ENCODE measurements around the gene RAPGEF4. TPM values are rescaled to one million over a fixed set of nuclear protein-coding genes. Genes with fewer than 3 reads are reported as not detected.

The RAPGEF4 gene
- total and polyA plus RNA-seq, 9 of the 15 experiments (the other 6 are each of a cell fraction or from before 2014, with no cell fraction given) = 0.04 to 0.33 (median 0.13) TPM; not detected in 6

DNA sequence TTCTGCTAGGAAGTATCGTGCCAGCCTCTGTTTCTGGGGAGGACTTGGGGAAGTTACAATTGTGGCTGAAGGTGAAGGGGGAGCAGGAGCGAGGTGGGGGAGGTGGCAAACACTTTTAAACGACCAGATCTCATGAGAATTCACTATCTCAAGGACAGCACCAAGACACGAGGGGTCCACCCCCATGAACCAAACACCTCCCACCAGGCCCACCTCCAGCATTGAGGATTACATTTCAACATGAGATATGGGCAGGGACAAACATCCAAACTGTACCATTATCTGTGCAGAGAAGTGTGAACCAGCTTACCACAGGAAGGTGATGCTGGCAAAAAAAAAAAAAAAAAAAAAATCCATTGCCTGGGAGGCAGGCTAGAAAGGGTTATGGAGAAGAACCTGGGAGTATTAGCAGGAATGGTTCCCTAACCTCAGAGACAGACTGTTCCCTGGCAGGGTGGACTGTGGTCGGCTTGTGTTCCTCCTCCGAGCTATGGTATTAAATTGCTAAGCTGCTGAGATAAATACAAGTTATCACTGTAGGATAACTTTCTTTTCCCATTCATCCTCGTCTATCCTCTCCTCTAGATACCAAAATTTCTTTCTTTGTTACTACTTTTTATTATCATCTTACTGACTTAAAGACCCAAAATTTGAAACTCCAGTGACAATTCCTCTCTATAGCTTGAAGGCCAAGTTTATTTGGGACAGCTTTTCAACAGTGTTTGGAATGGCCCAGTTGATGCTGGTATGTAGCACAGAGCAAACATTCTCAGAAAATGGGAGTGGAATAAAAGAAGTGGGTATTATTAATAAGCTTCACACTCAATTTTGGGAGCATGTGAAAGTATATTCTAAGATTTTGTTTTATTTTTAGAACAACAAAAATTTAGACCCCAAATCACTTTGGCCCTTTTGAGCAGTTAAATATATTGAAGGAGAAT is 266.3 kb downstream of the RAPGEF4 start:
- 2% methylated on average over 7 of the region's 7 CpGs for WGBS (ENCODE audit: insufficient coverage, low coverage, missing lambda C conversion rate)
- Histone ChIP-seq H3K9me1 (ENCODE audit: control insufficient read depth, insufficient read depth, low read length) (no peaks in the 10 kb centered on the region), H4K20me1 (replicated peaks; ENCODE audit: control insufficient read depth, insufficient read depth, low read length) (no peaks in the 10 kb centered on the region), H3K79me2 (ENCODE audit: control insufficient read depth, insufficient read depth, low read length) (no peaks in the 10 kb centered on the region), H3K4me3 (no peak overlapping the region), H2AFZ (ENCODE audit: low read depth, low read length) (no peak overlapping the region), H3K4me2 (ENCODE audit: insufficient read depth, low read length) (no peak overlapping the region), H3K27me3 (ENCODE audit: control insufficient read depth in 2 of 2, insufficient read depth in 2 of 2, low read length in 2 of 2) (peaks cover 0 to 2% of the 10 kb centered on the region in 2 experiments; a peak in 3 of 5 replicates), H3K27ac (ENCODE audit: extremely low read depth, low read depth, low read length) (no peak overlapping the region), H3K9ac (ENCODE audit: insufficient read depth in 1 of 2, low read depth in 2 of 2, low read length in 2 of 2) (no peak overlapping the region), H3K9me3 (replicated peaks; ENCODE audit: control insufficient read depth, insufficient read depth, low read depth, low read length) (no peaks in the 10 kb centered on the region), H3K4me1 (replicated peaks in 1 of 2; ENCODE audit: control insufficient read depth in 2 of 2, insufficient read depth in 2 of 2, low read length in 2 of 2) (no peaks in the 10 kb centered on the region), H3K36me3 (ENCODE audit: control insufficient read depth, insufficient read depth, low read length) (no peaks in the 10 kb centered on the region)
- POLR2A ChIA-PET = interaction anchor here (1.0 kb wide), 1 partner anchor 16 kb away, joined by 3 read pairs; no protein-coding TSS in a partner anchor
- DNase-seq (ENCODE audit: extremely low read depth in 1 of 4, low spot score in 3 of 4) (no peak), FAIRE-seq (no peak), ATAC-seq (no peak)
- TF ChIP-seq SIX5 (IDR thresholded peaks at IDR 0.05; ENCODE audit: borderline replicate concordance in 1 of 2, insufficient read depth in 1 of 2, low read depth in 1 of 2, low read length in 2 of 2) (no peak), ZNF239 (CRISPR knock-in tag; IDR thresholded peaks at IDR 0.05) (no peak), IRF2 (CRISPR knock-in tag; IDR thresholded peaks at IDR 0.05) (no peak), ESRRB (CRISPR knock-in tag; IDR thresholded peaks at IDR 0.05; ENCODE audit: borderline replicate concordance) (no peak), BCL6 (CRISPR knock-in tag; IDR thresholded peaks at IDR 0.05) (no peak), DDX20 (tag; IDR thresholded peaks at IDR 0.05; ENCODE audit: low read depth) (no peak), SOX6 (IDR thresholded peaks at IDR 0.05) (no peak)
- TF ChIP-seq, protein P1, sequence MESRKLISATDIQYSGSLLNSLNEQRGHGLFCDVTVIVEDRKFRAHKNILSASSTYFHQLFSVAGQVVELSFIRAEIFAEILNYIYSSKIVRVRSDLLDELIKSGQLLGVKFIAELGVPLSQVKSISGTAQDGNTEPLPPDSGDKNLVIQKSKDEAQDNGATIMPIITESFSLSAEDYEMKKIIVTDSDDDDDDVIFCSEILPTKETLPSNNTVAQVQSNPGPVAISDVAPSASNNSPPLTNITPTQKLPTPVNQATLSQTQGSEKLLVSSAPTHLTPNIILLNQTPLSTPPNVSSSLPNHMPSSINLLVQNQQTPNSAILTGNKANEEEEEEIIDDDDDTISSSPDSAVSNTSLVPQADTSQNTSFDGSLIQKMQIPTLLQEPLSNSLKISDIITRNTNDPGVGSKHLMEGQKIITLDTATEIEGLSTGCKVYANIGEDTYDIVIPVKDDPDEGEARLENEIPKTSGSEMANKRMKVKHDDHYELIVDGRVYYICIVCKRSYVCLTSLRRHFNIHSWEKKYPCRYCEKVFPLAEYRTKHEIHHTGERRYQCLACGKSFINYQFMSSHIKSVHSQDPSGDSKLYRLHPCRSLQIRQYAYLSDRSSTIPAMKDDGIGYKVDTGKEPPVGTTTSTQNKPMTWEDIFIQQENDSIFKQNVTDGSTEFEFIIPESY (CRISPR knock-in tag; IDR thresholded peaks at IDR 0.05) = no peak
- TF ChIP-seq, protein P2, sequence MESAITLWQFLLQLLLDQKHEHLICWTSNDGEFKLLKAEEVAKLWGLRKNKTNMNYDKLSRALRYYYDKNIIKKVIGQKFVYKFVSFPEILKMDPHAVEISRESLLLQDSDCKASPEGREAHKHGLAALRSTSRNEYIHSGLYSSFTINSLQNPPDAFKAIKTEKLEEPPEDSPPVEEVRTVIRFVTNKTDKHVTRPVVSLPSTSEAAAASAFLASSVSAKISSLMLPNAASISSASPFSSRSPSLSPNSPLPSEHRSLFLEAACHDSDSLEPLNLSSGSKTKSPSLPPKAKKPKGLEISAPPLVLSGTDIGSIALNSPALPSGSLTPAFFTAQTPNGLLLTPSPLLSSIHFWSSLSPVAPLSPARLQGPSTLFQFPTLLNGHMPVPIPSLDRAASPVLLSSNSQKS (CRISPR knock-in tag; IDR thresholded peaks at IDR 0.05) = no peak
- TF ChIP-seq, protein P3, sequence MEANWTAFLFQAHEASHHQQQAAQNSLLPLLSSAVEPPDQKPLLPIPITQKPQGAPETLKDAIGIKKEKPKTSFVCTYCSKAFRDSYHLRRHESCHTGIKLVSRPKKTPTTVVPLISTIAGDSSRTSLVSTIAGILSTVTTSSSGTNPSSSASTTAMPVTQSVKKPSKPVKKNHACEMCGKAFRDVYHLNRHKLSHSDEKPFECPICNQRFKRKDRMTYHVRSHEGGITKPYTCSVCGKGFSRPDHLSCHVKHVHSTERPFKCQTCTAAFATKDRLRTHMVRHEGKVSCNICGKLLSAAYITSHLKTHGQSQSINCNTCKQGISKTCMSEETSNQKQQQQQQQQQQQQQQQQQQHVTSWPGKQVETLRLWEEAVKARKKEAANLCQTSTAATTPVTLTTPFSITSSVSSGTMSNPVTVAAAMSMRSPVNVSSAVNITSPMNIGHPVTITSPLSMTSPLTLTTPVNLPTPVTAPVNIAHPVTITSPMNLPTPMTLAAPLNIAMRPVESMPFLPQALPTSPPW (CRISPR knock-in tag; IDR thresholded peaks at IDR 0.05) = no peak
- CTCF ChIA-PET (ENCODE audit: low intra/inter-chr PET ratio) = no interaction called here
- in situ Hi-C loops (cut with MboI) = no loop called here
- intact Hi-C loops (cut with micrococcal nuclease) = no loop called here
- BruUV-seq (replicated peaks) = no TSS peak

Measured in K562 (cell line).